Trophoblast cell (in vitro differentiated cells and primary cell): ENCODE results near the gene NDUFA11.
A peak's percentile ranks its signal among the peaks of the same experiment; 100 is the strongest.

Experiments used
- DNase-seq, 2 donors: peaks; one replicate each; pipeline ENCODE4 v3.0.0-alpha.2; 2016
- H2AFZ ChIP-seq: 2 replicates; pipeline ENCODE4 v1.6.1; 2013; ENCODE audit warnings: low read length, moderate library complexity, mild to moderate bottlenecking; ENCODE audit not compliant: insufficient read depth, poor library complexity
- H2AK5ac ChIP-seq: 2 replicates; pipeline ENCODE4 v1.6.1; 2013; ENCODE audit warnings: mild to moderate bottlenecking, low read length
- H2BK120ac ChIP-seq: 2 replicates; pipeline ENCODE4 v1.6.1; 2013; ENCODE audit warnings: low read length, mild to moderate bottlenecking, moderate library complexity; ENCODE audit not compliant: insufficient read depth, poor library complexity
- H2BK12ac ChIP-seq: 2 replicates; pipeline ENCODE4 v1.6.1; 2013; ENCODE audit warnings: mild to moderate bottlenecking, low read length, moderate library complexity
- H2BK5ac ChIP-seq: 2 replicates; pipeline ENCODE4 v1.6.1; 2013; ENCODE audit warnings: low read length, low read depth, moderate library complexity, mild to moderate bottlenecking; ENCODE audit not compliant: poor library complexity
- H3K14ac ChIP-seq: 2 replicates; pipeline ENCODE4 v1.6.1; 2013; ENCODE audit warnings: mild to moderate bottlenecking, low read length
- H3K18ac ChIP-seq: 2 replicates; pipeline ENCODE4 v1.6.1; 2013; ENCODE audit warnings: mild to moderate bottlenecking, low read length
- H3K23ac ChIP-seq: 2 replicates; pipeline ENCODE4 v1.6.1; 2013; ENCODE audit warnings: low read length
- H3K27ac ChIP-seq: 2 replicates; pipeline ENCODE4 v1.5.1; 2013; ENCODE audit warnings: low read depth, mild to moderate bottlenecking, inconsistent platforms, low read length, moderate library complexity
- H3K27me3 ChIP-seq: 2 replicates; pipeline ENCODE4 v1.6.1; 2013; ENCODE audit warnings: inconsistent platforms, mild to moderate bottlenecking, low read length, moderate library complexity; ENCODE audit not compliant: insufficient read depth
- H3K36me3 ChIP-seq, 2 experiments: 1 replicate in 1 of 2; 2 replicates in 1 of 2; pipeline ENCODE4 v1.6.1; 2013; ENCODE audit warnings: low read length in 2 of 2, mild to moderate bottlenecking in 2 of 2, moderate library complexity in 1 of 2; ENCODE audit not compliant: insufficient read depth in 2 of 2, control insufficient read depth in 1 of 2
- H3K4ac ChIP-seq: 2 replicates; pipeline ENCODE4 v1.6.1; 2013; ENCODE audit warnings: low read depth, mild to moderate bottlenecking, low read length, moderate library complexity
- H3K4me1 ChIP-seq, 2 experiments: 1 replicate in 1 of 2; 2 replicates in 1 of 2; pipeline ENCODE4 v1.6.1; 2013; ENCODE audit warnings: low read length in 2 of 2, mild to moderate bottlenecking in 2 of 2, moderate library complexity in 1 of 2; ENCODE audit not compliant: insufficient read depth in 2 of 2, control insufficient read depth in 1 of 2
- H3K4me2 ChIP-seq: 2 replicates; pipeline ENCODE4 v1.6.1; 2013; ENCODE audit warnings: inconsistent platforms, mild to moderate bottlenecking, low read length, moderate library complexity
- H3K4me3 ChIP-seq: 2 replicates; pipeline ENCODE4 v1.5.1; 2013; ENCODE audit warnings: mild to moderate bottlenecking, low read depth, low read length, inconsistent platforms
- H3K79me1 ChIP-seq: one replicate; pipeline ENCODE4 v1.6.1; 2013; ENCODE audit warnings: low read length
- H3K79me2 ChIP-seq: 2 replicates; pipeline ENCODE4 v1.6.1; 2013; ENCODE audit warnings: low read length, mild to moderate bottlenecking; ENCODE audit not compliant: control insufficient read depth, insufficient read depth, poor library complexity
- H3K9ac ChIP-seq: 2 replicates; pipeline ENCODE4 v1.6.1; 2013; ENCODE audit warnings: mild to moderate bottlenecking, low read length
- H3K9me3 ChIP-seq: 2 replicates; pipeline ENCODE4 v1.6.1; 2013; ENCODE audit warnings: low read depth, mild to moderate bottlenecking, control low read depth, inconsistent platforms, low read length; ENCODE audit not compliant: insufficient read depth
- H4K12ac ChIP-seq: 2 replicates; pipeline ENCODE4 v1.6.1; 2013; ENCODE audit warnings: low read depth, mild to moderate bottlenecking, low read length, moderate library complexity
- H4K8ac ChIP-seq: 2 replicates; pipeline ENCODE4 v1.6.1; 2013; ENCODE audit warnings: low read depth, mild to moderate bottlenecking, low read length, moderate library complexity
- H4K91ac ChIP-seq: one replicate; pipeline ENCODE4 v1.6.1; 2013; ENCODE audit warnings: low read depth, mild to moderate bottlenecking, low read length, moderate library complexity
- WGBS: extraction: QIAGEN DNeasy Blood & Tissue Kit; methylation state at CpG from one replicate; pipeline ENCODE4 v1.1.7; 2013; ENCODE audit warnings: missing lambda C conversion rate; ENCODE audit not compliant: insufficient read length, insufficient coverage; ENCODE audit errors: extremely low coverage; 5-methylcytosine and 5-hydroxymethylcytosine counted together

The NDUFA11 gene

GRCh38 chr19:5943623-5944022 is 40.0 kb upstream of the NDUFA11 start:
- H2AFZ ChIP-seq: no peak overlapping the region
- H4K91ac ChIP-seq: no peak overlapping the region
- no peak overlapping the region for H3K14ac ChIP-seq
- peaks cover 34% of the 10 kb centered on the region in 2 experiments for H3K36me3 ChIP-seq
- no peak overlapping the region for H3K4me3 ChIP-seq
- DNase-seq: no peak
- H4K12ac ChIP-seq: no peak overlapping the region
- H3K18ac ChIP-seq: peak overlapping the region; percentile 20
- H3K9ac ChIP-seq: no peak overlapping the region
- no peak overlapping the region for H2BK5ac ChIP-seq
- no peaks in the 10 kb centered on the region for H3K9me3 ChIP-seq
- no peaks in the 10 kb centered on the region for H3K79me2 ChIP-seq
- H3K4me2 ChIP-seq: no peak overlapping the region
- H3K27me3 ChIP-seq: no peaks in the 10 kb centered on the region
- no peak overlapping the region for H4K8ac ChIP-seq
- no peak overlapping the region for H2AK5ac ChIP-seq
- no peak overlapping the region for H2BK12ac ChIP-seq
- H3K79me1 ChIP-seq: no peaks in the 10 kb centered on the region
- H3K23ac ChIP-seq: no peak overlapping the region
- H2BK120ac ChIP-seq: no peak overlapping the region
- no peak overlapping the region for H3K27ac ChIP-seq
- no peak overlapping the region for H3K4ac ChIP-seq
- peaks cover 3% of the 10 kb centered on the region in 2 experiments for H3K4me1 ChIP-seq
- no CpG with 5 or more reads among the region's 10 CpGs for WGBS

GRCh38 chr19:5943045-5943444 is 39.5 kb upstream of the NDUFA11 start:
- WGBS: no CpG with 5 or more reads among the region's 10 CpGs
- Histone ChIP-seq H2BK12ac (no peak overlapping the region), H2BK5ac (no peak overlapping the region), H4K12ac (no peak overlapping the region), H2AK5ac (no peak overlapping the region), H4K8ac (no peak overlapping the region), H3K4ac (no peak overlapping the region), H2BK120ac (no peak overlapping the region), H3K18ac (no peak overlapping the region), H3K14ac (no peak overlapping the region), H2AFZ (no peak overlapping the region), H4K91ac (no peak overlapping the region), H3K27ac (no peak overlapping the region), H3K36me3 (peaks cover 32% of the 10 kb centered on the region in 2 experiments), H3K4me3 (no peak overlapping the region), H3K27me3 (no peaks in the 10 kb centered on the region), H3K23ac (no peak overlapping the region), H3K4me1 (peaks cover 3% of the 10 kb centered on the region in 2 experiments), H3K79me1 (no peaks in the 10 kb centered on the region), H3K4me2 (no peak overlapping the region), H3K79me2 (no peaks in the 10 kb centered on the region), H3K9ac (no peak overlapping the region), H3K9me3 (no peaks in the 10 kb centered on the region)
- DNase-seq: no peak

- Histone ChIP-seq H2BK5ac (no peak overlapping the region), H3K4ac (no peak overlapping the region), H3K9ac (no peak overlapping the region), H4K8ac (no peak overlapping the region), H3K4me3 (no peak overlapping the region), H3K27me3 (no peaks in the 10 kb centered on the region), H2BK12ac (no peak overlapping the region), H3K27ac (no peak overlapping the region), H3K36me3 (peaks cover 41 to 43% of the 10 kb centered on the region in 2 experiments), H3K23ac (no peak overlapping the region), H3K79me2 (no peaks in the 10 kb centered on the region), H3K4me1 (no peaks in the 10 kb centered on the region), H3K14ac (no peak overlapping the region), H3K79me1 (no peaks in the 10 kb centered on the region), H3K9me3 (no peaks in the 10 kb centered on the region), H4K12ac (no peak overlapping the region), H3K4me2 (no peak overlapping the region), H2AK5ac (no peak overlapping the region), H4K91ac (no peak overlapping the region), H2BK120ac (no peak overlapping the region), H3K18ac (no peak overlapping the region), H2AFZ (no peak overlapping the region)
- DNase-seq: no peak
- WGBS: no CpG with 5 or more reads among the region's 11 CpGs
Observed at GRCh38 chr19:5941673-5942072, 38.1 kb upstream of the NDUFA11 start.

- H3K79me2 ChIP-seq: no peaks in the 10 kb centered on the region
- H2BK120ac ChIP-seq: no peak overlapping the region
- no peak overlapping the region for H2BK12ac ChIP-seq
- no peak overlapping the region for H2BK5ac ChIP-seq
- no peak overlapping the region for H3K4ac ChIP-seq
- DNase-seq: no peak
- H3K79me1 ChIP-seq: no peaks in the 10 kb centered on the region
- H3K4me2 ChIP-seq: no peak overlapping the region
- no peak overlapping the region for H2AK5ac ChIP-seq
- H3K4me3 ChIP-seq: no peak overlapping the region
- H3K27ac ChIP-seq: no peak overlapping the region
- no peak overlapping the region for H3K14ac ChIP-seq
- no peaks in the 10 kb centered on the region for H3K9me3 ChIP-seq
- H4K8ac ChIP-seq: no peak overlapping the region
- no peak overlapping the region for H3K23ac ChIP-seq
- no peak overlapping the region for H3K9ac ChIP-seq
- H3K27me3 ChIP-seq: no peaks in the 10 kb centered on the region
- H4K91ac ChIP-seq: no peak overlapping the region
- no peak overlapping the region for H2AFZ ChIP-seq
- WGBS: no CpG with 5 or more reads among the region's 21 CpGs
- H3K36me3 ChIP-seq: peaks cover 43 to 46% of the 10 kb centered on the region in 2 experiments
- H3K18ac ChIP-seq: no peak overlapping the region
- H4K12ac ChIP-seq: no peak overlapping the region
- peaks cover under 1 to 3% of the 10 kb centered on the region in 2 experiments for H3K4me1 ChIP-seq
Observed at GRCh38 chr19:5940260-5941208, 36.9 kb upstream of the NDUFA11 start.
